Uterus (tissue), 4 donors: ENCODE data around the gene TAMALIN. TPM values are rescaled to one million over a fixed set of nuclear protein-coding genes. Genes with fewer than 3 reads are reported as not detected.

Experiments used
- DNase-seq, 2 donors: peaks; one replicate each; pipeline ENCODE4 v3.0.0-alpha.2; 2019 to 2020
- H3K27ac ChIP-seq, 2 donors: fragments of 200-600 bp; sonication (generic); 1 replicate in 1 of 2; 2 replicates in 1 of 2; pipeline ENCODE4 v1.5.1; 2016 to 2018
- H3K27me3 ChIP-seq, 2 donors: fragments of 200-600 bp; sonication (generic); one replicate each; pipeline ENCODE4 v1.5.1; 2018 to 2019; ENCODE audit warnings: control low read depth in 1 of 2
- H3K36me3 ChIP-seq, 2 donors: fragments of 200-600 bp; sonication (generic); one replicate each; pipeline ENCODE4 v1.5.1; 2019; ENCODE audit warnings: control low read depth in 1 of 2
- H3K4me1 ChIP-seq, 2 donors: fragments of 200-600 bp; sonication (generic); one replicate each; pipeline ENCODE4 v1.5.1; 2018 to 2019; ENCODE audit warnings: control low read depth in 1 of 2
- H3K4me3 ChIP-seq, 2 donors: fragments of 200-600 bp; sonication (generic); 1 replicate in 1 of 2; 2 replicates in 1 of 2; pipeline ENCODE4 v1.5.1; 2018 to 2019; ENCODE audit warnings: mild to moderate bottlenecking in 1 of 2
- H3K9me3 ChIP-seq, 2 donors: fragments of 200-600 bp; sonication (generic); one replicate each; pipeline ENCODE4 v1.5.1; 2019; ENCODE audit warnings: control low read depth in 1 of 2
- CTCF ChIP-seq, 4 experiments: fragments of 200-600 bp in 2 of 4; fragments of 450-650 bp in 2 of 4; sonication (generic) in 2 of 4; IDR thresholded peaks; one replicate each; pipeline ENCODE4 v1.5.1; 2016 to 2019; ENCODE audit warnings: antibody characterized with exemption in 4 of 4, mild to moderate bottlenecking in 2 of 4, moderate library complexity in 1 of 4
- POLR2A ChIP-seq, 2 donors: fragments of 450-650 bp; IDR thresholded peaks; one replicate each; pipeline ENCODE4 v1.6.1; 2016; ENCODE audit warnings: antibody characterized with exemption in 2 of 2, mild to moderate bottlenecking in 1 of 2, moderate library complexity in 1 of 2
- intact Hi-C: fragments of 100-400 bp; cut with DNase I; formaldehyde crosslinking; loops from one replicate; pipeline ENCODE4 v1.15.1; 2023; ENCODE audit warnings: low total_unique reads
- total RNA-seq, 4 donors: library from RNA; depleted of rRNA in 3 of 4; stranded (reverse); fragments of >200 nt in 3 of 4; gene quantifications; one replicate each; pipeline versions ENCODE4 v1.1.0 to v1.2.4, GENCODE V29; 2014 to 2023
- donor health status: DM: yes; HTN: yes; CAD: no.

The TAMALIN gene
- total RNA-seq, 4 donors from 2014 or later = 6.4 to 153 (median 42.1) TPM

GRCh38 chr12:52011602-52012214, 5.0 kb downstream of the TAMALIN start:
- H3K4me1 ChIP-seq = peaks cover 0 to 6% of the 10 kb centered on the region in 2 donors
- H3K4me3 ChIP-seq = no peak overlapping the region
- peak overlapping the region; percentile 94 to 95 for H3K27ac ChIP-seq
- no peaks in the 10 kb centered on the region for H3K27me3 ChIP-seq
- H3K36me3 ChIP-seq = no peaks in the 10 kb centered on the region
- DNase-seq = no peak
- intact Hi-C loops = no loop called here
- TF ChIP-seq POLR2A (IDR thresholded peaks at IDR 0.05) (no peak), CTCF (IDR thresholded peaks at IDR 0.05) (no peak)
- H3K9me3 ChIP-seq = no peaks in the 10 kb centered on the region

- Histone ChIP-seq H3K27me3 (no peaks in the 10 kb centered on the region), H3K4me3 (no peak overlapping the region), H3K4me1 (peaks cover 0 to 6% of the 10 kb centered on the region in 2 donors), H3K27ac (no peak overlapping the region), H3K36me3 (no peaks in the 10 kb centered on the region), H3K9me3 (no peaks in the 10 kb centered on the region)
- TF ChIP-seq CTCF (IDR thresholded peaks at IDR 0.05) (no peak), POLR2A (IDR thresholded peaks at IDR 0.05) (no peak)
- peak in 1 of 2 donors; percentile 13 for DNase-seq
- intact Hi-C loops = no loop called here
These were observed 7.0 kb downstream of the TAMALIN start for GRCh38 chr12:52013626-52014310.

GRCh38 chr12:52014567-52015530, 8.1 kb downstream of the TAMALIN start:
- H3K4me1 ChIP-seq = peaks cover 0 to 6% of the 10 kb centered on the region in 2 donors
- TF ChIP-seq POLR2A (IDR thresholded peaks at IDR 0.05) (no peak), CTCF (IDR thresholded peaks at IDR 0.05) (no peak)
- H3K36me3 ChIP-seq = no peaks in the 10 kb centered on the region
- peak in 1 of 2 donors; percentile 16 for DNase-seq
- no peaks in the 10 kb centered on the region for H3K27me3 ChIP-seq
- H3K9me3 ChIP-seq = no peaks in the 10 kb centered on the region
- no peak overlapping the region for H3K4me3 ChIP-seq
- intact Hi-C loops = no loop called here
- no peak overlapping the region for H3K27ac ChIP-seq

- TF ChIP-seq POLR2A (IDR thresholded peaks at IDR 0.05) (no peak), CTCF (IDR thresholded peaks at IDR 0.05) (no peak)
- Histone ChIP-seq H3K27me3 (no peaks in the 10 kb centered on the region), H3K36me3 (no peaks in the 10 kb centered on the region), H3K27ac (no peak overlapping the region), H3K4me3 (no peak overlapping the region), H3K4me1 (peaks cover 0 to 6% of the 10 kb centered on the region in 2 donors), H3K9me3 (no peaks in the 10 kb centered on the region)
- intact Hi-C loops = no loop called here
- DNase-seq = no peak
These were observed 8.8 kb downstream of the TAMALIN start for GRCh38 chr12:52015532-52016041.
